Neural cell (in vitro differentiated cells): ENCODE measurements around the gene HAPLN2.
"Not testable (repeated sequence)": the region's sequence is repeated elsewhere in the genome, so short reads cannot be mapped to it uniquely, and the experiment has no call there.

Experiments
- EP300 ChIP-seq: fragments of 450-650 bp; conservative IDR thresholded peaks from 2 replicates; pipeline ENCODE4 v1.6.1; 2014; ENCODE audit warnings: antibody characterized with exemption, mild to moderate bottlenecking, moderate library complexity; ENCODE audit not compliant: poor library complexity, severe bottlenecking
- EZH2 ChIP-seq: fragments of 200-600, 300-800 bp; shearing (Covaris generic), sonication (generic); IDR thresholded peaks from 2 replicates; pipeline ENCODE4 v1.6.1; 2014; ENCODE audit warnings: antibody characterized with exemption, low read length, borderline replicate concordance, mild to moderate bottlenecking; ENCODE audit not compliant: insufficient read depth, poor library complexity, severe bottlenecking
- POLR2AphosphoS5 ChIP-seq: IDR thresholded peaks from 2 replicates; pipeline ENCODE4 v1.6.1; 2012
- SMC3 ChIP-seq: fragments of 450-650 bp; conservative IDR thresholded peaks from 2 replicates; pipeline ENCODE4 v1.6.1; 2014; ENCODE audit warnings: antibody characterized with exemption, mild to moderate bottlenecking, moderate library complexity; ENCODE audit not compliant: poor library complexity
- TAF1 ChIP-seq: IDR thresholded peaks from 2 replicates; pipeline ENCODE4 v1.6.1; 2012; ENCODE audit warnings: low read depth
- TF ChIP-seq, protein P1 (sequence below): fragments of 450-650 bp; IDR thresholded peaks from 2 replicates; pipeline ENCODE4 v1.5.1; 2014; ENCODE audit warnings: antibody characterized with exemption, mild to moderate bottlenecking, moderate library complexity; ENCODE audit not compliant: poor library complexity, severe bottlenecking

GRCh38 chr1:156610072-156610471, 9.1 kb upstream of the HAPLN2 start:
- not testable (repeated sequence) for TF ChIP-seq EZH2, POLR2AphosphoS5, SMC3, EP300, TAF1
- TF ChIP-seq, protein P1, sequence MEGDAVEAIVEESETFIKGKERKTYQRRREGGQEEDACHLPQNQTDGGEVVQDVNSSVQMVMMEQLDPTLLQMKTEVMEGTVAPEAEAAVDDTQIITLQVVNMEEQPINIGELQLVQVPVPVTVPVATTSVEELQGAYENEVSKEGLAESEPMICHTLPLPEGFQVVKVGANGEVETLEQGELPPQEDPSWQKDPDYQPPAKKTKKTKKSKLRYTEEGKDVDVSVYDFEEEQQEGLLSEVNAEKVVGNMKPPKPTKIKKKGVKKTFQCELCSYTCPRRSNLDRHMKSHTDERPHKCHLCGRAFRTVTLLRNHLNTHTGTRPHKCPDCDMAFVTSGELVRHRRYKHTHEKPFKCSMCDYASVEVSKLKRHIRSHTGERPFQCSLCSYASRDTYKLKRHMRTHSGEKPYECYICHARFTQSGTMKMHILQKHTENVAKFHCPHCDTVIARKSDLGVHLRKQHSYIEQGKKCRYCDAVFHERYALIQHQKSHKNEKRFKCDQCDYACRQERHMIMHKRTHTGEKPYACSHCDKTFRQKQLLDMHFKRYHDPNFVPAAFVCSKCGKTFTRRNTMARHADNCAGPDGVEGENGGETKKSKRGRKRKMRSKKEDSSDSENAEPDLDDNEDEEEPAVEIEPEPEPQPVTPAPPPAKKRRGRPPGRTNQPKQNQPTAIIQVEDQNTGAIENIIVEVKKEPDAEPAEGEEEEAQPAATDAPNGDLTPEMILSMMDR = not testable (repeated sequence)
